ENCODE results near the gene NOP10.
"Not testable (repeated sequence)": the region's sequence is repeated elsewhere in the genome, so short reads cannot be mapped to it uniquely, and the experiment has no call there.

- not testable (repeated sequence) for TF ChIP-seq TAF1, POLR2AphosphoS5 (IDR thresholded peaks at IDR 0.05; ENCODE audit: low read depth, low read length)
Observed at GRCh38 chr15:34375541-34375940, 32.6 kb upstream of the NOP10 start.
